Gastrocnemius medialis (tissue), 4 donors: ENCODE measurements around the gene PLA2G15.

Experiments used
- CTCF ChIP-seq, 5 experiments: fragments of 450-650 bp in 3 of 5; fragments of 200-600 bp in 2 of 5; sonication (generic) in 2 of 5; IDR thresholded peaks in 4 of 5; conservative IDR thresholded peaks in 1 of 5; 1 replicate in 4 of 5; 2 replicates in 1 of 5; pipeline ENCODE4 v1.5.1; 2016 to 2019; ENCODE audit warnings: antibody characterized with exemption in 5 of 5, mild to moderate bottlenecking in 3 of 5, moderate library complexity in 3 of 5
- POLR2A ChIP-seq, 2 donors: fragments of 450-650 bp; IDR thresholded peaks; one replicate each; pipeline ENCODE4 v1.6.1; 2017; ENCODE audit warnings: antibody characterized with exemption in 2 of 2, mild to moderate bottlenecking in 2 of 2, moderate library complexity in 2 of 2

GRCh38 chr16:68291227-68291626 is 46.1 kb downstream of the PLA2G15 start:
- TF ChIP-seq CTCF (IDR thresholded peaks at IDR 0.05 in 4 of 5, conservative IDR thresholded peaks at IDR 0.05 in 1 of 5) (no peak), POLR2A (IDR thresholded peaks at IDR 0.05) (no peak)
